IPS DF 4.7 (cell line): ENCODE measurements around the gene INTS14.

Source experiments
- DNase-seq: peaks from one replicate; pipeline ENCODE4 v3.0.0-alpha.2; 2013; ENCODE audit warnings: low spot score; ENCODE audit errors: extremely low read depth

Gene INTS14

DNA sequence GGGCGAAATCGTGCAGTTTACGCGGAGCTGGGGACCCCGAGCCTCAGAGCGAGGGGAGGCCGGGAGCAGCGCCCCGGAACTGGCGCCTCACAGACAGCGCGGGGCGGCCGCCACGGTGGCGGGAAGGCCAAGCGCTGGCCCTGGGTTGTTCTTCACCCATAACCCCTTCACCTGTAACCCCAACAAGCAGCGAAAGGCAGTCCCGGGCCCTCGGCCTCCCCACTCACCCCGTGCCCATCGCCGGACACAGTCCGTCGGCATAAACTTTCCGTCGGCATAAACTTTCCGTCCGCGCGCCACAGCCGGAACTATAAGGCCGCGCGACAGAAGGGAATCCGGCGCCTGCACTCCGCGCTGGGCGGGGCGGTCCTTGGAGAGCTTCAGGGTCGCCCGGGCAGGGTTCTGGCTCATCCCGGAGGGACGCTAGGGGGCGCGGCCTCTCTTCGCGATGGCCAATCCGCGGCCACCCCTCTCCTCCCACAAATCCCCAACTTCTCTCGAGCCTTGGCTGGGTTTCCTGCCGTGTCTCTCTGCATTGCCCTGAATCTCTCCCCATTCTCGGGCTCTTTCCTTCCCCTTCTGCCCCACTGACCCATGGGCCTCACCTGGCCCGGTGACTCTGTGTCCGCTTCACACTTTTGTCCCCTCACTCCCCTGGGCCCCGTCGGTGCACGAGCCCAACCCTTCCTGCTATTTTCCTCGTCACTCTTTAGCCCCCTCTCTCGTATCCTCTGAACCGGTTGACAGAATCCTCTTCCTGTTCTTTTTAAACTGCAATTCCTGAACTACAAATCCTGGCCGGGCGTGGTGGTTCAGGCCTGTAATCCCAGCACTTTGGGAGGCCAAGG lies at the start of gene INTS14:
TSS of gene INTS14 (minus strand) at position 261 of the 848 bp plus-strand sequence. CDS start 3,751 bp downstream, outside the sequence.
- DNase-seq = peak; percentile 84

DNA sequence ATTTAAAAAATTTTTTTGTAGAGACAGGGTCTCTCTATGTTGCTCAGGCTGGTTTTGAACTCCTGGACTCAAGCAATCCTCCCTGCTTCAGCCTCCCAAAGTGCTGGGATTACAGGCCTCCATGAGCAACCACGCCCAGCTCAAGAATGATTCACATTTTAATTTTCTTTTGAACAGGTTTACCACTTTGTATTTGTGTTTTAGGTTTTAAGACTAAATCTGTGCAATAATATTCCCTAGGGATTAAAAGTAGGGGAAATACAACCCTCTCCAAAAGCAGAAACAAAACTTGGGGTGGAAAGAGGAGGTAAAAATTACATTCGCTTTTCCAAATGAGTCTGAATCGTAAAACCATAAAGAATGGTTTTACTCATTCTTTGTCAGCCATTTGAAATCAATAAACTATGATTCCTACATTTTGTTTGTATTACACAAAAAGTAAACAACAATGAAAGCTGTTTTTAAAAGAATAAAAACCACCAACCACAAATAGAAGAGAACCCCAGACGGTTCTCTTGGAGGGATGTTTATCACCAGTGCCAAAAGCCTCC lies 48.6 kb upstream of the INTS14 start:
- DNase-seq = no peak

DNA sequence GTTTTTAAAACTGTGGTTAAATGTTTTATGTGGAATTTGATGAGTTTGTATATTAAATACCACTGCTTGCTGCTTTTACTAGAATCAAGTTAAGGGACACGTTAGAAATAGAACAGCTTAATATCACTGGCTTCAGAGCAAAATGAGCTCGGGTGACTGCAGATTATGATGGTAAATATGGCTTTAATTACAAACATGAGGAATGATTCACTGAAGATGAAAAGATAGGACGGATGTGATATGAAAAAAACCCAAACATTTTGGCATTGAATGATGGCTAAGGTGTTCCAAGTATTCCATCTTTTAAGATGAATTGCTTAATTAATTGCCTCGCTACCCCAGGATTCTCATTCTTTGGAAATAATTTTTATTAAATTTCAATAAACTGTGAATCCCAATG lies 44.5 kb upstream of the INTS14 start:
- no peak for DNase-seq

DNA sequence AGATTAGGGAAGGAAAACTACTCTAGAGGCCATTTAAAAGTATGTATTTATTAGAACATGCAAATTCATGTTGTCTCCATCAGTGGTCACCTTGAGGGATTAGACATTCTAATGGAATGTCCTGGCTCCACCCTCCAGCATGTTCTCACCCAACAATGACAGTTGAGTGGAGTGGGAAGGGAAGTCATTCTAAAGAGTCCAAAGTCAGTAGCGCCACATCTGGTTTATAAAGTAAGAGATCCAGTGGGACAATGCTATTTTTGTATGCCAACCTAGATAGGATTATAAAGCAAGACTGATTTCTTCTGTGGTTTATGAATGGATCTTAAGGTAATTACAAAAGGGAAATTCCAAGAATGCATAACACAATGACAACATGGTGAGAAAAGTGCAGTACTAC lies 44.1 kb upstream of the INTS14 start:
- DNase-seq = no peak

DNA sequence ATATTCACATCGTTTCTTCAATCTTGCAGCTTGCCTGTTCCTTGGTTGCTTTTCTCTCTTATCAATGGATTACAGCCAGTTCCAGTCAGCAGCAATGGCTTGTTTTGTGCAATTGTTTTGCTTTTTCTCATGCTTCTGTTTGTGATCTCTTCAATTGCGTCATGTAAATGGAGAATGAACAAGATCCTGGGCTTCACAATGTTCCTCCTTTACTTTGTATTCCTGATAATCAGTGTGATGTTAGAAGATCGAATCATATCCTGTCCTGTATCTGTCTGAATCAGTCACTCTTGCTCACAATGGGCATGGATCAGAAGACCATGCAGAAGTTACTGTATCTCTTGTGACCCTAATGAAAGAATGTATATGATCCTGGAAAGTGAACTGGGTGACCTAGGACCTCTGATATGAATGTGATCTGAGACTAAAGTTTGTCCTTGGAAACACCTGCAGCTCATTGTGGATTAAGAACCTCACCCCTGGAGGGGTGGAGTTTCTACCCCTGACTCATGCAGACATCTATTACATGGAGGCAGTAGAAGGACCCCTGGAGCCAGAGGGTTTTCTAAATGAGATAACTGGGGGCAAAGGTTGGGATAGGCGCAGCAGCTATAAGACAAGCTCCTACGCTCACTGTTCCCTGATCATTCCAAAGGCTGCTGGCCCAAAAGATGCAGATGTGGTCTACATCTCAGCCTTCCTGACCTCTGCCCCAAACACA lies 43.0 kb upstream of the INTS14 start:
- DNase-seq = no peak

DNA sequence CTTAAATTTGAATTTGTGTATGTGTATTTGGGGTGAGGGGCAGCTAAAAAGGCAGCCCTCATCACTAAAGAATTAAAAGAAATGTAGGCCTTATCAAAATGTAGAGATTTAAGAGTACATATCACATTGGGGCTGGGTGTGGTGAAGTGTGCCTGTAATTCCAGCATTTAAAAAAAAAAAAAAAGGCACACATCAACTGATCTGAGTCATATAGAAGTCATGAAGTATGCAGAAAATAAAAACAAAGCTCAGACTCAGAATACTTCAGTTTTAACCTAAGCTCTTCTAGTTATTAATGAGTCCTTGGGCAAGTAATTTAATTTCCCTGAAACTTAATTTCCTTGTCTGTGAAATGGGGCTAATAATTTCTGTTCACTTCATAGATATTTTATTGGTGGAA lies 42.4 kb upstream of the INTS14 start:
- no peak for DNase-seq

DNA sequence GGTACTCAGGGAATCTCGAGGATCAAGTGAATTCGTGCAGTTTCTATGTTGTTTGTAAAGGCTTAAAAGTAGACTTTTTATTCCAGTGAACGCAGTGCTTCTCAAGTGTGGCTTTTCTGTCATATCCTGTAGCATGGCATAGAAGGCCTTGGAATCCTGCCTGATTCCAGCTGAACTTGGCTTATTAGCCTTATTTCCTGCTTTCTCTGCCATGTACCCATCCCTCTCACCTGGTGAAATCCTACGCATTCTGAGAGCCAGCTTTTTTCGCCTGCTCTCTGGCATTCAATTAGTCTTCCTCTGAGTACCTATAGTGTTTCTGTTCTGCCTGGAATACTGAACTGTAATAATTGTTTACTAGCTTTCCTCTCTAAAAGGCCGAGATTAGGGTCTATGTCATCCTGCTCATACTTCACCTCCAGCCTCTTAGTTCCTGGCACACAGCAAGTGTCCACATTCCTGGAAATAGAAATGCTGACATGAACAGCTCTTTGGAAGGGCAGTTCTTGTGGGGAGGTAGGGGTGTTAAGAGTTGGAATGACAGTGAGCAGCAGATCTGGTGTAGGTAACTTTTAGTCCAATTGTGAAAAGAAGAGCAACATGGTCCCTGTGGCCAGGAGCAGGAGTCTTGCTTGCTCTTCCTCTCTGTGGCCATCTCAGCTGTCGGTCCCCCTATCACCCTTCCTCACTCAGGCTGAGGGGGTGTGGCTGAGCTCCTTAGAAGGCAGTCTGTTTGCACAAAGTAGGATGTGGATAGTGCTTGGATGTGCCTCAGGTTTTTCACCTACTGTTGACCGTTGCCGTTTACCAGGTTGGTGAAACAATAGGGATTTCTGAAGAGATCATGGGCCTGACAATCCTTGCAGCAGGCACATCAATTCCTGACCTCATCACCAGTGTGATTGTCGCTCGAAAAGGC lies 41.2 kb upstream of the INTS14 start:
- no peak for DNase-seq

DNA sequence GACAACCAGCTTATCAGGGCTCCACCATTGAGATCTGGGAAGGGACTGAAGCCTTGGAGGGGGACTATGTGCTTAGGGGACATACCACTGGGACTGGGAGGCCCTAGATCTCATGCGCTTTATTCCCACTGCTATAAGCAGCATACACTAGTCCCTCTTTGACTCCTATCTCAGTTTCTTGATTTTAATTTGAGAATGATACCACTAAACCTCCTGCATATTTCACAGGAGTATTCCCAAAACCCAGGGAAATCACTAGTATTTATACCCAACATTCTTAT lies 40.1 kb upstream of the INTS14 start:
- DNase-seq = no peak

DNA sequence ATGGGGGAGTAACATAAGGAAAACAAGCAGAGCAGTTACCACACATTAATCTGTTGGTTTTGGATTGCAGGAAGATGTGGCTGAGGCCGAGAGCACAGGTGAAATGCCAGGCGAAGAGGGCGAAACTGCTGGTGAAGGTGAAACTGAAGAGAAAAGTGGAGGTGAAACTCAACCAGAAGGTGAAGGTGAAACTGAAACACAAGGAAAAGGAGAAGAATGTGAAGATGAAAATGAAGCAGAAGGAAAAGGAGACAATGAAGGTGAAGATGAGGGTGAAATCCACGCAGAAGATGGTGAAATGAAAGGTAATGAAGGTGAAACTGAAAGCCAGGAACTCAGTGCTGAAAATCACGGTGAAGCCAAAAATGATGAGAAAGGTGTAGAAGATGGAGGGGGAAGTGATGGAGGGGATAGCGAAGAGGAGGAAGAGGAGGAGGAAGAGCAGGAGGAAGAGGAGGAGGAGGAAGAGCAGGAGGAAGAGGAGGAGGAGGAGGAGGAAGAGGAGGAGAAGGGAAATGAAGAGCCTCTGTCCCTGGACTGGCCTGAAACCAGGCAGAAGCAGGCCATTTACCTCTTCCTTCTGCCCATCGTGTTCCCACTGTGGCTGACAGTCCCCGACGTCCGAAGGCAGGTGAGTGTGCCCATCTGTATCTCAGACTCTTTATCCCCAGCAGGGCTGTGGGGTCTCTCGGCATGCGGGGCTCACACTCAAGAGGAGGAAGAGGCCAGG lies 39.5 kb upstream of the INTS14 start:
- DNase-seq = no peak

DNA sequence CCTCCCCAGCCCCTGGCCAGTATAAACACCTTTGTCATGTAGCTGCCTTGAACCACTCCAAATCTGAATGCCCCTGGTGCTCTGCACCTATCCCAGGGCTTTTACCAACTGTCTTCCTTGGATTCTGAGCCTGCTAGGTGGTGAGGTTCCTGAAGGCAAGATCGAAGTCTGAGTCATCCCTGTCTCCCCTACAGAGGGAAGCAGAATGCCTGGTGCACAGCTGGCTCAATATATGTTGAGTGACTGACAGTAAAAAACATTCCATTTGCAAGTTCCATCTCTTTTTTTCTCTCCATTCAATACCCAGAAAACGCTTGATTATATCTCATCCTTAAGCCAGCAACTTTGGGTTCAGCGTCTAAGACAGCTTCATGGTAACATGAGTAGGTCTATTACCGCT lies 35.6 kb upstream of the INTS14 start:
- no peak for DNase-seq

DNA sequence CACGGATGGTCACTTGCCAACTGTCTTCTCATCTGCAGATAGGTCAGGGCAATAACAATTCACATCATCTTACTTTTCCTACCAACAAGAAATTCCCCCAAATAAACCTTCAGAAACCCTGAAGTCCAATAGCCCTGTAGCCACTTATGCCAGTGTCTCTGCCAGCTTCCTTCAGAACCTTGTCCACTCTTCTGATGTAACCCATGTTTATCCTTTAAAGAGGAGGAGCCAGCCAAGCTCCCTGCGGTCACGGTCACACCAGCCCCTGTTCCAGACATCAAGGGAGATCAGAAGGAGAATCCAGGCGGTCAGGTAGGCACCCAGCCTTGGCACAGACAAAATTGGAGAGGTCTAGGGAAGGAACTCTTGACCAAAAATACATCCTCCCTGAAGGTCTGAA lies 34.5 kb upstream of the INTS14 start:
- no peak for DNase-seq

DNA sequence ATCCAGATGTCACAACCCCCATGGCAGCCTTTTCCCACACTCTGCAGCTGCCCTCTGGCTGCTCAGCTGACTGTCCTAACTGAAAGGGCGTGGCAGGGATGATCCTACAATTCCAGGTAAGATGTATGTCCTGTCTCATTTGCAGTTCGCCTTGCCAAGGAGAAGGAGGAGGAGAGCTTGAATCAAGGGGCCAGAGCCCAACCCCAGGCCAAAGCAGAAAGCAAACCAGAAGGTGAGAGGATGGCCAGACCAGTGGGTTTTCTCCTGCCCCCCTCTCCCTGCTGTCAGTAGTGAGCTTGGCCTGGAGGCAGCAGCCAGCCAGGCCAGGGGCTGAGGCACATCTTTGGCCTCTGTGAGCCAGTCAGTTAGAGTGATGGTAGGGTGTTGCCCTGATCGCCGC lies 33.4 kb upstream of the INTS14 start:
- no peak for DNase-seq

DNA sequence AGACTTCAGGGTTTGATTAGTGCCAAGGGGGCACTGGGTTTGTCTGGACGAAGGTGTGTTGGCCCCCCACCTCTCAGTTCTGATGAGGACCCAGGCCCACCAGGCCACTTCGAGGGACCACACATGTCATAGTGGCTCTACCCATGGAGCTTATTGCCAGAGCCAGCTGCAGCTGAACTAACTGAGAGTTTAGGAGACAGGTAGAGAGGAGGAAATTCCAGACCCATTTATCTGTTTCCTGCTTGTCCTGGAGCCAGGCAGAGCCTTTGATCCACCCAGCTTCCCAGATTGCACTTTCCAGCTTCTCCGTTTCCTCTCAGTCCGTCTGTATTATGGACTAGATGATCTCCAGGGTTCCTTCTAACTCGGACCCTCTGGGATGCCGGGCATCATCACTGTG lies 31.7 kb upstream of the INTS14 start:
- DNase-seq = no peak

DNA sequence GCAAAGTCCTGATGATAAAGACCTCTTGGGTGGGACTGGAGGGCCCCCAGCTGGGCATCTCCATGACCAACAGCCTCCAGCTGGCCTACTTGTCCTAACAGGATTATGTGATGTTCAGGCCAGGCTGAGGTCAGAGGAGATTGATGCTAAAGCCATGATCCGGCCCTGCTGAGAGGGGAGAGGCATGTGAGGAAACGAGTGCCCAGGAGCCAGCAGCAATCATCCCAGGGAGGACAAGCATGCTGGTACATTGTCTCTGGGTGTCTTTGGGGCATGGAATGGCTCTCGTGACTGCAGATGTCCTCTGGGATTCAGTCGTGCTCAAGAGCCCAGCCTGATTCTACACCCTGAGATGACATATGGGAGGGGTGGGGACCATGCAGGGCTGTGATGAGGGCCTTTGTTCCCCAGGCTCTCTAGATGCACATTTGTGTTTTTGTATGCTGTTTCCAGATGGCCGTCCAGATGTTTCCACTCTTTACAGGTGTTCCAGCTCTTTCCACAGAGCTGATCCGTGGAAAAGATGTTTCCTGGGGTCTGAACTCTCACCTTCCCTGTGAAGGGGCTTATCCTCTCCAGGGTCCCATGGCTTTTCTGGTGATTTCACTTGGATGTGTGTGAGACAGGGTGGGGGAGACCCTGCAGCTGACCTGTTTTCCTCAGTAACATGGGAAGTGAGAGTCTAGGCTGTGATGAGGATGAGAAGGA lies 31.0 kb upstream of the INTS14 start:
- no peak for DNase-seq

DNA sequence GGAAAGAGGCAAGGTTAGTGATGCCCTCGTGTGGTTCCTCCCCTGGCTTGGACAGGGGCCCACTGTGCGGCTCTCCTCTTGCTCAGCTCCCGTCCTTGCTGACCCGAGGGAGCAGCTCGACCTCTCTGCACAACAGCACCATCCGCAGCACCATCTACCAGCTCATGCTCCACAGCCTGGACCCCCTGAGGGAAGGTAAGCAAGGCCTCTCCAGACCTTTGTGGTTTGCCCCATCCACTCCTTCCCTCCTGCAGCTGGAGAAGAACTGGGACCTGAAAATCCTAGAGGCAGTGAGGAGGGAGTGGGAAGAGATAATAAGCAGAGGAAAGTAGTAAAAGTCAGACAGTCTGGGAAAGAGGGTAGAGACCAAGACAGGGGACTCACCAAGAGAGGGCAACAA lies 28.6 kb upstream of the INTS14 start:
- DNase-seq = no peak

DNA sequence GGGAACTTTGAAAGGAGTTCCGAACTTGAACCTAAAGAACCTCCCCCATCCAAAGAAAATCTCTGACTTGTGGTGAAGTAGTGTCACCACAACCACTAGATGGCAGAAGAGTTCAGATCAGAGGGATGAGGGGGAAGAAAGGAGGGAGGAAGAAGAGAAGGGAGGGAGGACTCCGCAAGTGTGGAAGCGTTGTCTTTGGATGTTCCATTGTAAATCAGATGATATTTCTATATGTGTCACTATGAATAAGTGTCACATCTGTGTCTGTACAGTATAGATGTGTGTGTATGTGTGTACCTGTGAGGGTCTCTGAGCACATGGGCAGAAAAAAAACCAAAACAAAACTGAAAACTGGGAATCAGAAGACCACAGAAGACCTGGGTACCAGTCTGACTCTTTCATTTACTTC lies 27.8 kb upstream of the INTS14 start:
- DNase-seq = peak; percentile 38

DNA sequence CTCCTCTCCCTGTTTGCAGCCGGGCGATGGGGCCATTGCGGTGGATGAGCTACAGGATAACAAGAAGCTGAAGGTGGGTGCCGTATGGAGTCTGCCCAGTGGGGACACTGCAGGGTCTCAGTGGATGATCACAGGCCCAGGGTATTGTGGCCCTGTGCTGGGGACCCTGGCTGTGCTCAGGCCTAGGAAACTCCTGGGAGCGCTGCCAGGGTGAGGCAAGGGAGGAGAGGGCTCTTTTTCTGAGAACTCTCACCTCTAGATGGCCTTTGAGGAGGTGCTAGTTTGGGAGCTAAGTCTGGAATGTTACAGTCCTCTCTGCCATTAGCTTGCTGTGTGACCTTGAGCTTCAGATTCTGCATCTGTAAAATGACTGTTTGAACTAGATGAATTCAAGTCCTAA lies 27.2 kb upstream of the INTS14 start:
- no peak for DNase-seq

DNA sequence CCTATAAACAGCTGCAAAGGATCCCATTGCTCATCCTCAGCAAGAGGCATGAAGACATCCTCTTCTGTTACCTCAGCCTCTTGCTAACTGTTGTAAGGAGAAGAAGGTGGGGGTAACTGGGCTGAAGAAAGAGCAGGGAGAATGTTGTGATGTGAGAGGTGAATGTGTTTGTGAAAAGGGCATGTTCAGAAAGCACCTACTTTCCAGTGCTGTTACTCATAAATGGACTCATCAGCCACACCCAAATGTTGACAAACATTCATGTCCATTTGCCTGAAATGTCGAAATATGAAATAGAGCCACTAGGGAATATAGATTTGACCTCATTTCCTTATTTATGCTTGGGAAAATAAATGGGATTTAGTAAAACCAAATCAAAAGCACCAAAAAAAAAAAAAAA lies 23.4 kb upstream of the INTS14 start:
- no peak for DNase-seq

DNA sequence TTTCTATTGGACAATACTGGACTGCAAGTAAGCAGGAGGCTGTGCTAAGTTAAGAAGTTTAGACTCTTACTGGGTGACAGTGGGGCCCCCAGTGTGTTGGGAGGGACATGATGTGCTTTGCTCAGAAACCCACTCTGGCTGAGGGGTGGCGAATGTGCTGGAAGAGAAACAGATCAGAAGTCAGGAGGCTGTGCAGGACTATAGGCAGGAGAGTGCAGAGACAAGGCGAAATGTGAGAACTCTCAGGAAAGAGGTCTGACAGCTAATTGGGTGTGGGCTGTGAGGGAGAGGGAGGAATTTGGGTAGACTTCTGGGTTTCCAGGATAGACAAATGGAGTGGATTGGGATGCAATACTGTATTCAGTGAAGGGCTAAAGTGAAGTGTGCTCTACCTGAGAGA lies 22.8 kb upstream of the INTS14 start:
- no peak for DNase-seq

DNA sequence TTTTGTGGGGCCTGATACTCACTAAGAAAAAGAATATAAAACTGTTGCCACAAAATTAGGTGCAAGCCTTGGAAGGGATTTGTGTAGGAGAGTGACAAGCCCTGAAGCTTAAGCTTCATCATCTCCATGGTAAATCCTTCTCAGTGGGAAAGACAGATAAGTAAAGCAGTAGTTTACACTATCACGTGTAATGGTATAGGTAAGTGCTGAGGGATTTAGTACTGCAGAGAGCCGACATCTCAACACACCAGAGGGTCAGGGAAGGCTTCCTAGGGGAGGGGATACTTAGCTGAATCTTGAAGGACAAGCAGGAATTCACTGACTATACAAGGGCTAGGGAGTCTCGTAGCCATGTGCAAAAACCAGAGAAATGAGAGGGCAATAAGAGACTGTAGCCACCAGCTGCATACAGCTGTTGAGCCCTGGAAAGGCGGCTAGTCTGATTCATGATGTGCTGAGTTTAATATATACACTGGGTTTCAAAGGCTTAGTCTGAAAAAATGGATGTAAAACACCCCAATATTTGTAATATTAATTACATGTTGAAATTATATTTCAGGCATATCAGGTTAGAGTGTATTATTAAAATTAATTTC lies 21.9 kb upstream of the INTS14 start:
- no peak for DNase-seq
